ENCODE results near the gene FBXW5.

GRCh38 chr9:136910197-136910900 lies 34.2 kb downstream of the FBXW5 start:
- TF ChIP-seq, protein P1, sequence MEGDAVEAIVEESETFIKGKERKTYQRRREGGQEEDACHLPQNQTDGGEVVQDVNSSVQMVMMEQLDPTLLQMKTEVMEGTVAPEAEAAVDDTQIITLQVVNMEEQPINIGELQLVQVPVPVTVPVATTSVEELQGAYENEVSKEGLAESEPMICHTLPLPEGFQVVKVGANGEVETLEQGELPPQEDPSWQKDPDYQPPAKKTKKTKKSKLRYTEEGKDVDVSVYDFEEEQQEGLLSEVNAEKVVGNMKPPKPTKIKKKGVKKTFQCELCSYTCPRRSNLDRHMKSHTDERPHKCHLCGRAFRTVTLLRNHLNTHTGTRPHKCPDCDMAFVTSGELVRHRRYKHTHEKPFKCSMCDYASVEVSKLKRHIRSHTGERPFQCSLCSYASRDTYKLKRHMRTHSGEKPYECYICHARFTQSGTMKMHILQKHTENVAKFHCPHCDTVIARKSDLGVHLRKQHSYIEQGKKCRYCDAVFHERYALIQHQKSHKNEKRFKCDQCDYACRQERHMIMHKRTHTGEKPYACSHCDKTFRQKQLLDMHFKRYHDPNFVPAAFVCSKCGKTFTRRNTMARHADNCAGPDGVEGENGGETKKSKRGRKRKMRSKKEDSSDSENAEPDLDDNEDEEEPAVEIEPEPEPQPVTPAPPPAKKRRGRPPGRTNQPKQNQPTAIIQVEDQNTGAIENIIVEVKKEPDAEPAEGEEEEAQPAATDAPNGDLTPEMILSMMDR (IDR thresholded peaks at IDR 0.05), result no peak
- TF ChIP-seq POLR2AphosphoS5 (IDR thresholded peaks at IDR 0.05) (no peak), POLR2A (IDR thresholded peaks at IDR 0.05) (no peak)

Measured in breast epithelium (tissue), 3 donors.